Astrocyte (in vitro differentiated cells and primary cell): ENCODE results near the gene FADS2. TPM values are rescaled to one million over a fixed set of nuclear protein-coding genes. Genes with fewer than 3 reads are reported as not detected.
A peak's percentile ranks its signal among the peaks of the same experiment; 100 is the strongest.

Experiments
- DNase-seq: peaks from one replicate; pipeline ENCODE4 v3.0.0-alpha.2; 2010; ENCODE audit warnings: low read depth
- FAIRE-seq: peaks from 2 replicates; lab custom pipeline; 2011; peaks lifted over from hg19 to GRCh38; lab: Jason Lieb, UNC
- H2AFZ ChIP-seq: 2 replicates; pipeline ENCODE4 v1.6.0; 2012; ENCODE audit warnings: low read depth, low read length, inconsistent platforms
- H3K27ac ChIP-seq: 2 replicates; pipeline ENCODE4 v1.5.1; 2011; ENCODE audit warnings: low read depth, low read length, inconsistent platforms
- H3K27me3 ChIP-seq: 2 replicates; pipeline ENCODE4 v1.6.0; 2011; ENCODE audit warnings: low read length, inconsistent platforms; ENCODE audit not compliant: insufficient read depth
- H3K36me3 ChIP-seq: 2 replicates; pipeline ENCODE4 v1.5.1; 2011; ENCODE audit warnings: low read length, inconsistent platforms; ENCODE audit not compliant: insufficient read depth
- H3K4me1 ChIP-seq: 2 replicates; pipeline ENCODE4 v1.5.1; 2011; ENCODE audit warnings: low read length, inconsistent platforms; ENCODE audit not compliant: insufficient read depth
- H3K4me2 ChIP-seq: 2 replicates; pipeline ENCODE4 v1.6.0; 2012; ENCODE audit warnings: low read length, inconsistent platforms
- H3K4me3 ChIP-seq: 2 replicates; pipeline ENCODE4 v1.5.1; 2011; ENCODE audit warnings: low read depth, mild to moderate bottlenecking, low read length, inconsistent platforms; ENCODE audit not compliant: insufficient read depth
- H3K79me2 ChIP-seq: 2 replicates; pipeline ENCODE4 v1.6.0; 2012; ENCODE audit warnings: mild to moderate bottlenecking, low read length, inconsistent platforms; ENCODE audit not compliant: insufficient read depth
- H3K9ac ChIP-seq: 2 replicates; pipeline ENCODE4 v1.6.0; 2012; ENCODE audit warnings: mild to moderate bottlenecking, low read length, inconsistent platforms
- H3K9me3 ChIP-seq: 2 replicates; pipeline ENCODE4 v1.5.1; 2012; ENCODE audit warnings: low read depth, mild to moderate bottlenecking, low read length, inconsistent platforms; ENCODE audit not compliant: insufficient read depth
- H4K20me1 ChIP-seq: 2 replicates; pipeline ENCODE4 v1.6.0; 2012; ENCODE audit warnings: low read length, inconsistent platforms; ENCODE audit not compliant: insufficient read depth
- H3K27ac Mint-ChIP-seq: one replicate; pipeline ENCODE4 v1.8.0; 2021; ENCODE audit warnings: mild to moderate bottlenecking, mixed read lengths; ENCODE audit not compliant: unreplicated experiment
- H3K27me3 Mint-ChIP-seq: one replicate; pipeline ENCODE4 v1.8.0; 2021; ENCODE audit warnings: low read depth, mixed read lengths; ENCODE audit not compliant: unreplicated experiment
- H3K36me3 Mint-ChIP-seq: one replicate; pipeline ENCODE4 v1.8.0; 2021; ENCODE audit warnings: low read depth, mixed read lengths; ENCODE audit not compliant: unreplicated experiment
- H3K4me1 Mint-ChIP-seq: one replicate; pipeline ENCODE4 v1.8.0; 2021; ENCODE audit warnings: low read depth, mixed read lengths; ENCODE audit not compliant: unreplicated experiment
- H3K4me3 Mint-ChIP-seq: one replicate; pipeline ENCODE4 v1.8.0; 2021; ENCODE audit warnings: mild to moderate bottlenecking, moderate library complexity, mixed read lengths; ENCODE audit not compliant: unreplicated experiment
- H3K9me3 Mint-ChIP-seq: one replicate; pipeline ENCODE4 v1.8.0; 2021; ENCODE audit warnings: mild to moderate bottlenecking, mixed read lengths; ENCODE audit not compliant: unreplicated experiment
- EZH2 ChIP-seq: IDR thresholded peaks from 2 replicates; pipeline ENCODE4 v1.6.1; 2012; ENCODE audit warnings: mild to moderate bottlenecking, low read length, inconsistent platforms; ENCODE audit not compliant: insufficient read depth
- total RNA-seq: library from RNA; stranded (reverse); gene quantifications from 2 replicates; pipeline ENCODE4 v1.2.1, GENCODE V29; 2021
- TF ChIP-seq, protein P1 (sequence below): IDR thresholded peaks from 2 replicates; pipeline ENCODE4 v1.5.1; 2011; ENCODE audit warnings: low read depth, mild to moderate bottlenecking, inconsistent platforms, low read length, moderate library complexity; ENCODE audit not compliant: insufficient read depth

FADS2 gene
- total RNA-seq, 1 donor from 2014 or later: 287 TPM

GRCh38 chr11:61826930-61827570 is 1.1 kb upstream of the FADS2 start:
- H3K27me3 Mint-ChIP-seq: no peaks in the 10 kb centered on the region
- Histone ChIP-seq H3K36me3 (no peaks in the 10 kb centered on the region), H3K27ac (peak overlapping the region; percentile 49), H3K9me3 (no peaks in the 10 kb centered on the region), H4K20me1 (peaks cover 33% of the 10 kb centered on the region), H3K4me1 (peaks cover 32% of the 10 kb centered on the region), H3K4me3 (peak overlapping the region; percentile 62), H3K9ac (peak overlapping the region; percentile 86), H3K79me2 (peaks cover 39% of the 10 kb centered on the region), H2AFZ (peak overlapping the region; percentile 75), H3K27me3 (no peaks in the 10 kb centered on the region), H3K4me2 (peak overlapping the region; percentile 89)
- no peaks in the 10 kb centered on the region for H3K36me3 Mint-ChIP-seq
- peak overlapping the region; percentile 89 for H3K4me3 Mint-ChIP-seq
- FAIRE-seq: no peak
- H3K27ac Mint-ChIP-seq: peak overlapping the region; percentile 92
- H3K9me3 Mint-ChIP-seq: no peaks in the 10 kb centered on the region
- TF ChIP-seq, protein P1, sequence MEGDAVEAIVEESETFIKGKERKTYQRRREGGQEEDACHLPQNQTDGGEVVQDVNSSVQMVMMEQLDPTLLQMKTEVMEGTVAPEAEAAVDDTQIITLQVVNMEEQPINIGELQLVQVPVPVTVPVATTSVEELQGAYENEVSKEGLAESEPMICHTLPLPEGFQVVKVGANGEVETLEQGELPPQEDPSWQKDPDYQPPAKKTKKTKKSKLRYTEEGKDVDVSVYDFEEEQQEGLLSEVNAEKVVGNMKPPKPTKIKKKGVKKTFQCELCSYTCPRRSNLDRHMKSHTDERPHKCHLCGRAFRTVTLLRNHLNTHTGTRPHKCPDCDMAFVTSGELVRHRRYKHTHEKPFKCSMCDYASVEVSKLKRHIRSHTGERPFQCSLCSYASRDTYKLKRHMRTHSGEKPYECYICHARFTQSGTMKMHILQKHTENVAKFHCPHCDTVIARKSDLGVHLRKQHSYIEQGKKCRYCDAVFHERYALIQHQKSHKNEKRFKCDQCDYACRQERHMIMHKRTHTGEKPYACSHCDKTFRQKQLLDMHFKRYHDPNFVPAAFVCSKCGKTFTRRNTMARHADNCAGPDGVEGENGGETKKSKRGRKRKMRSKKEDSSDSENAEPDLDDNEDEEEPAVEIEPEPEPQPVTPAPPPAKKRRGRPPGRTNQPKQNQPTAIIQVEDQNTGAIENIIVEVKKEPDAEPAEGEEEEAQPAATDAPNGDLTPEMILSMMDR: no peak
- no peak for TF ChIP-seq EZH2
- peaks cover 25% of the 10 kb centered on the region for H3K4me1 Mint-ChIP-seq
- DNase-seq: no peak

GRCh38 chr11:61828379-61828628 is 204 bp downstream of the FADS2 start:
- peaks cover 51% of the 10 kb centered on the region for H3K79me2 ChIP-seq

More at GRCh38 chr11:61828379-61828628, 204 bp downstream of the FADS2 start:
- Histone ChIP-seq H3K4me3 (peak overlapping the region; percentile 83), H3K27me3 (no peaks in the 10 kb centered on the region), H3K36me3 (no peaks in the 10 kb centered on the region), H3K9ac (peak overlapping the region; percentile 86), H3K4me1 (peaks cover 32% of the 10 kb centered on the region), H3K4me2 (peak overlapping the region; percentile 89), H2AFZ (peak overlapping the region; percentile 75), H3K9me3 (no peaks in the 10 kb centered on the region), H3K27ac (peak overlapping the region; percentile 21), H4K20me1 (peaks cover 46% of the 10 kb centered on the region)
- Mint-ChIP-seq H3K36me3 (peaks cover 2% of the 10 kb centered on the region), H3K27ac (peak overlapping the region; percentile 93), H3K27me3 (no peaks in the 10 kb centered on the region), H3K4me1 (peaks cover 25% of the 10 kb centered on the region), H3K9me3 (no peaks in the 10 kb centered on the region), H3K4me3 (peak overlapping the region; percentile 92)
- FAIRE-seq (no peak), DNase-seq (no peak)
- no peak for TF ChIP-seq EZH2
- TF ChIP-seq, protein P1: no peak
